Mucosa of stomach (tissue), 1 donor: ENCODE results near the gene GRK6.
A peak's percentile ranks its signal among the peaks of the same experiment; 100 is the strongest.

Experiments
- H3K27me3 ChIP-seq: one replicate; pipeline ENCODE4 v1.7.0; 2013; ENCODE audit warnings: mild to moderate bottlenecking, low read length; ENCODE audit not compliant: control insufficient read depth, insufficient read depth
- H3K36me3 ChIP-seq: one replicate; pipeline ENCODE4 v1.7.0; 2013; ENCODE audit warnings: low read length; ENCODE audit not compliant: control insufficient read depth, insufficient read depth
- H3K4me1 ChIP-seq: one replicate; pipeline ENCODE4 v1.7.0; 2013; ENCODE audit warnings: mild to moderate bottlenecking, low read length; ENCODE audit not compliant: control insufficient read depth, insufficient read depth
- H3K4me3 ChIP-seq: one replicate; pipeline ENCODE4 v1.7.0; 2013; ENCODE audit warnings: low read length
- H3K9ac ChIP-seq: one replicate; pipeline ENCODE4 v1.7.0; 2013; ENCODE audit warnings: mild to moderate bottlenecking, low read length, moderate library complexity
- H3K9me3 ChIP-seq: one replicate; pipeline ENCODE4 v1.7.0; 2013; ENCODE audit warnings: mild to moderate bottlenecking, low read length, moderate library complexity; ENCODE audit not compliant: control insufficient read depth
- donor health status: Pancreatic carcinoma.

The GRK6 gene

GRCh38 chr5:177389241-177390169, 37.0 kb upstream of the GRK6 start:
- no peaks in the 10 kb centered on the region for H3K9me3 ChIP-seq
- H3K9ac ChIP-seq: no peak overlapping the region
- H3K4me1 ChIP-seq: peaks cover 7% of the 10 kb centered on the region
- no peaks in the 10 kb centered on the region for H3K36me3 ChIP-seq
- no peaks in the 10 kb centered on the region for H3K27me3 ChIP-seq
- no peak overlapping the region for H3K4me3 ChIP-seq

- Histone ChIP-seq H3K36me3 (no peaks in the 10 kb centered on the region), H3K27me3 (no peaks in the 10 kb centered on the region), H3K4me3 (no peak overlapping the region), H3K4me1 (peaks cover 7% of the 10 kb centered on the region), H3K9ac (no peak overlapping the region), H3K9me3 (no peaks in the 10 kb centered on the region)
Measured at GRCh38 chr5:177390363-177391300, 35.8 kb upstream of the GRK6 start.

GRCh38 chr5:177392765-177393164, 33.7 kb upstream of the GRK6 start:
- H3K9me3 ChIP-seq: no peaks in the 10 kb centered on the region
- peaks cover 7% of the 10 kb centered on the region for H3K4me1 ChIP-seq

GRCh38 chr5:177393206-177393765, 33.2 kb upstream of the GRK6 start:
- Histone ChIP-seq H3K36me3 (no peaks in the 10 kb centered on the region), H3K9me3 (no peaks in the 10 kb centered on the region), H3K27me3 (peaks cover 3% of the 10 kb centered on the region), H3K4me1 (peaks cover 7% of the 10 kb centered on the region), H3K4me3 (no peak overlapping the region), H3K9ac (no peak overlapping the region)

More at GRCh38 chr5:177392765-177393164, 33.7 kb upstream of the GRK6 start:
- Histone ChIP-seq H3K36me3 (no peaks in the 10 kb centered on the region), H3K27me3 (peaks cover 3% of the 10 kb centered on the region), H3K9ac (no peak overlapping the region), H3K4me3 (no peak overlapping the region)

GRCh38 chr5:177393990-177394389, 32.5 kb upstream of the GRK6 start:
- H3K9me3 ChIP-seq: no peaks in the 10 kb centered on the region
- peaks cover 7% of the 10 kb centered on the region for H3K4me1 ChIP-seq
- no peaks in the 10 kb centered on the region for H3K36me3 ChIP-seq
- H3K27me3 ChIP-seq: peaks cover 3% of the 10 kb centered on the region
- H3K4me3 ChIP-seq: no peak overlapping the region
- H3K9ac ChIP-seq: no peak overlapping the region

GRCh38 chr5:177396078-177396477, 30.4 kb upstream of the GRK6 start:
- Histone ChIP-seq H3K27me3 (peaks cover 15% of the 10 kb centered on the region), H3K9me3 (no peaks in the 10 kb centered on the region)

GRCh38 chr5:177396807-177397206, 29.7 kb upstream of the GRK6 start:
- peaks cover 23% of the 10 kb centered on the region for H3K27me3 ChIP-seq
- H3K4me3 ChIP-seq: no peak overlapping the region
- H3K9ac ChIP-seq: no peak overlapping the region
- H3K36me3 ChIP-seq: no peaks in the 10 kb centered on the region
- H3K4me1 ChIP-seq: peaks cover 12% of the 10 kb centered on the region
- no peaks in the 10 kb centered on the region for H3K9me3 ChIP-seq

More at GRCh38 chr5:177396078-177396477, 30.4 kb upstream of the GRK6 start:
- H3K4me3 ChIP-seq: no peak overlapping the region
- no peak overlapping the region for H3K9ac ChIP-seq
- no peaks in the 10 kb centered on the region for H3K36me3 ChIP-seq
- peaks cover 12% of the 10 kb centered on the region for H3K4me1 ChIP-seq

GRCh38 chr5:177397875-177398390, 28.5 kb upstream of the GRK6 start:
- Histone ChIP-seq H3K9ac (no peak overlapping the region), H3K4me3 (no peak overlapping the region), H3K27me3 (peaks cover 34% of the 10 kb centered on the region), H3K9me3 (no peaks in the 10 kb centered on the region), H3K36me3 (no peaks in the 10 kb centered on the region), H3K4me1 (peaks cover 22% of the 10 kb centered on the region)

- no peak within 1 kb of the TSS for H3K4me3 ChIP-seq
Measured at GRCh38 chr5:177399997-177400868, 26.2 kb upstream of the GRK6 start, which contains the start of gene PFN3. PFN3 (minus strand) TSS chr5:177400661; CDS start chr5:177400576, 85 bp downstream.

GRCh38 chr5:177402271-177403043, 24.0 kb upstream of the GRK6 start:
- peaks cover 47% of the 10 kb centered on the region for H3K27me3 ChIP-seq
- H3K9me3 ChIP-seq: no peaks in the 10 kb centered on the region
- H3K9ac ChIP-seq: no peak overlapping the region
- peaks cover 49% of the 10 kb centered on the region for H3K4me1 ChIP-seq
- H3K36me3 ChIP-seq: no peaks in the 10 kb centered on the region
- H3K4me3 ChIP-seq: peak overlapping the region; percentile 49

More at GRCh38 chr5:177399997-177400868, 26.2 kb upstream of the GRK6 start, which contains the start of gene PFN3:
- no peaks in the 10 kb centered on the region for H3K36me3 ChIP-seq
- no peak within 1 kb of the TSS for H3K9ac ChIP-seq
- peaks cover 48% of the 10 kb centered on the region for H3K27me3 ChIP-seq
- peaks cover 45% of the 10 kb centered on the region for H3K4me1 ChIP-seq
- H3K9me3 ChIP-seq: no peaks in the 10 kb centered on the region
